ENCODE measurements around the gene RPP30.

The RPP30 gene

GRCh38 chr10:90871766-90872647, at the start of gene RPP30:
Gene RPP30, plus strand, starts transcription at chr10:90871974. Its CDS starts 13 bp downstream, at chr10:90871987.
- TF ChIP-seq CTCF (IDR thresholded peaks at IDR 0.05; ENCODE audit: control insufficient read depth, extremely low read depth, insufficient read depth): no peak
- DNase-seq (ENCODE audit: low read depth): peak; percentile 43
- peak within 1 kb of the TSS; percentile 97 for H3K4me3 ChIP-seq (ENCODE audit: low read depth, low read length)

GRCh38 chr10:90822508-90822907, 49.3 kb upstream of the RPP30 start:
- DNase-seq (ENCODE audit: low read depth): no peak
- TF ChIP-seq CTCF (IDR thresholded peaks at IDR 0.05; ENCODE audit: control insufficient read depth, extremely low read depth, insufficient read depth): no peak
- H3K4me3 ChIP-seq (ENCODE audit: low read depth, low read length): no peak overlapping the region

GRCh38 chr10:90832111-90832510, 39.7 kb upstream of the RPP30 start:
- no peak overlapping the region for H3K4me3 ChIP-seq (ENCODE audit: low read depth, low read length)
- TF ChIP-seq CTCF (IDR thresholded peaks at IDR 0.05; ENCODE audit: control insufficient read depth, extremely low read depth, insufficient read depth): no peak

GRCh38 chr10:90834326-90834725, 37.4 kb upstream of the RPP30 start:
- H3K4me3 ChIP-seq (ENCODE audit: low read depth, low read length): no peak overlapping the region
- no peak for TF ChIP-seq CTCF (IDR thresholded peaks at IDR 0.05; ENCODE audit: control insufficient read depth, extremely low read depth, insufficient read depth)
- DNase-seq (ENCODE audit: low read depth): no peak

More at GRCh38 chr10:90832111-90832510, 39.7 kb upstream of the RPP30 start:
- DNase-seq (ENCODE audit: low read depth): no peak

GRCh38 chr10:90837486-90837885, 34.3 kb upstream of the RPP30 start:
- no peak for DNase-seq (ENCODE audit: low read depth)
- no peak for TF ChIP-seq CTCF (IDR thresholded peaks at IDR 0.05; ENCODE audit: control insufficient read depth, extremely low read depth, insufficient read depth)
- H3K4me3 ChIP-seq (ENCODE audit: low read depth, low read length): no peak overlapping the region

GRCh38 chr10:90842725-90843124, 29.0 kb upstream of the RPP30 start:
- no peak for TF ChIP-seq CTCF (IDR thresholded peaks at IDR 0.05; ENCODE audit: control insufficient read depth, extremely low read depth, insufficient read depth)
- DNase-seq (ENCODE audit: low read depth): no peak

More at GRCh38 chr10:90842725-90843124, 29.0 kb upstream of the RPP30 start:
- no peak overlapping the region for H3K4me3 ChIP-seq (ENCODE audit: low read depth, low read length)

Measured in LNCaP clone FGC (cell line).